Measurements from ENCODE around the gene OR51B4.

GRCh38 chr11:5286901-5287300 is 14.8 kb downstream of the OR51B4 start:
- no peak for TF ChIP-seq CTCF (IDR thresholded peaks at IDR 0.05; ENCODE audit: extremely low read depth in 1 of 2, insufficient read depth in 1 of 2, low read depth in 1 of 2, low read length in 2 of 2)
- TF ChIP-seq EZH2 (IDR thresholded peaks at IDR 0.05; ENCODE audit: borderline replicate concordance, low read depth, low read length, severe bottlenecking): no peak
- no peak for TF ChIP-seq POLR2A (IDR thresholded peaks at IDR 0.05; ENCODE audit: low read depth, low read length)
- TF ChIP-seq GATA2 (IDR thresholded peaks at IDR 0.05; ENCODE audit: insufficient read depth, insufficient read length, low read depth, low read length): no peak
